Astrocyte of the cerebellum (primary cell): ENCODE data around the gene DLGAP1.
A peak's percentile ranks its signal among the peaks of the same experiment; 100 is the strongest.

Experiments
- DNase-seq: peaks from one replicate; pipeline ENCODE4 v3.0.0-alpha.2; 2011; ENCODE audit warnings: low read depth
- H3K4me3 ChIP-seq: 2 replicates; pipeline ENCODE4 v1.5.1; 2011; ENCODE audit warnings: mild to moderate bottlenecking, low read depth, low read length, moderate library complexity
- CTCF ChIP-seq: IDR thresholded peaks from 2 replicates; pipeline ENCODE4 v1.5.1; 2012; ENCODE audit warnings: low read length, low read depth, moderate library complexity, mild to moderate bottlenecking; ENCODE audit errors: missing control alignments
- in situ Hi-C: cut with HindIII; loops from 2 replicates; pipeline ENCODE4 v1.10.0; 2017; ENCODE audit warnings: low sequenced_read_pairs

DLGAP1 gene

GRCh38 chr18:3761266-3761665 lies 693.8 kb downstream of the DLGAP1 start:
- DNase-seq: no peak
- TF ChIP-seq CTCF: no peak
- in situ Hi-C loops: loop anchor here (25.0 kb wide), 1 partner anchor 226 kb away; no protein-coding TSS in a partner anchor
- H3K4me3 ChIP-seq: no peak overlapping the region

GRCh38 chr18:3760741-3761140 lies 694.4 kb downstream of the DLGAP1 start:
- DNase-seq: no peak
- in situ Hi-C loops: loop anchor here (25.0 kb wide), 1 partner anchor 227 kb away; no protein-coding TSS in a partner anchor
- H3K4me3 ChIP-seq: no peak overlapping the region
- TF ChIP-seq CTCF: no peak

GRCh38 chr18:3759099-3759498 lies 696.0 kb downstream of the DLGAP1 start:
- in situ Hi-C loops: loop anchor here (25.0 kb wide), 1 partner anchor 228 kb away; no protein-coding TSS in a partner anchor
- no peak overlapping the region for H3K4me3 ChIP-seq
- no peak for TF ChIP-seq CTCF
- no peak for DNase-seq

- peak; percentile 8 for DNase-seq
- in situ Hi-C loops: loop anchor here (25.0 kb wide), 1 partner anchor 229 kb away; no protein-coding TSS in a partner anchor
- H3K4me3 ChIP-seq: no peak overlapping the region
- no peak for TF ChIP-seq CTCF
These were observed 696.6 kb downstream of the DLGAP1 start for GRCh38 chr18:3758531-3758930.

GRCh38 chr18:3757361-3757760 lies 697.7 kb downstream of the DLGAP1 start:
- DNase-seq: no peak
- no peak overlapping the region for H3K4me3 ChIP-seq
- in situ Hi-C loops: loop anchor here (25.0 kb wide), 1 partner anchor 230 kb away; no protein-coding TSS in a partner anchor
- no peak for TF ChIP-seq CTCF

GRCh38 chr18:3753106-3753505 lies 702.0 kb downstream of the DLGAP1 start:
- in situ Hi-C loops: loop anchor here (25.0 kb wide), 1 partner anchor 234 kb away; no protein-coding TSS in a partner anchor
- no peak for DNase-seq
- no peak for TF ChIP-seq CTCF
- no peak overlapping the region for H3K4me3 ChIP-seq
